Jurkat, Clone E6-1 (cell line): ENCODE data around the gene FLOT2.
"Not testable (repeated sequence)": the region's sequence is repeated elsewhere in the genome, so short reads cannot be mapped to it uniquely, and the experiment has no call there.

Experiments
- DNase-seq: peaks from one replicate; pipeline ENCODE4 v3.0.0-alpha.2; 2011; ENCODE audit warnings: low read depth, low spot score
- H3K4me3 ChIP-seq: 2 replicates; pipeline ENCODE4 v1.5.1; 2011; ENCODE audit warnings: mild to moderate bottlenecking, low read length, control low read depth, moderate library complexity

The FLOT2 gene

DNA sequence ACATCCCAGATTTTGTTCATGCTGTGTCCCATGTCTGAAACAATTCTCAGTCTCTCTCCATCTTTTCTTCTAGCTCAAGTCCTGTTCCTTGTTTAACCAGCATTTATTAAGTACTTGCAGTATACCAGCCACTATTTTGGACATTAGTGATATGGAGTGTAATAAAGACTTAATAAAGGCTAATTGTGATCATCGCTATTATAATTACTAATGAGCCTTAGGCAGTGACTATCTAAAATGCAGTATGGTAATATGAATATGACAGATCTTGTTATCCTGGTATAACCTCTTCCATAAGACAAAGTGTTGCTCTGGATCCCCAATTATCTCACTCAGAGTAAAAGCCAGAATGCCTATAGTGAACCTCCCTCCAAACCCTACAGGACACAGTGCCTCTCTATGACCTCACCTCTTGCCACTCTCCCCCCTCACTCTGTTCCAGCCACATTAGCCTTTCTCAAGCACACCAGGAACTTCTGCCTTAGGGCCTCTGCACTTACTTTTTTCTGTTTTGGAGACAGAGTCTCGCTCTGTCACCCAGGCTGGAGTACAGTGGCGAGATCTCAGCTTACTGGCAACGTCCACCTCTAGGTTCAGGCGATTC, 1.8 kb upstream of the FLOT2 start:
- H3K4me3 ChIP-seq, result no peak overlapping the region
- no peak for DNase-seq

DNA sequence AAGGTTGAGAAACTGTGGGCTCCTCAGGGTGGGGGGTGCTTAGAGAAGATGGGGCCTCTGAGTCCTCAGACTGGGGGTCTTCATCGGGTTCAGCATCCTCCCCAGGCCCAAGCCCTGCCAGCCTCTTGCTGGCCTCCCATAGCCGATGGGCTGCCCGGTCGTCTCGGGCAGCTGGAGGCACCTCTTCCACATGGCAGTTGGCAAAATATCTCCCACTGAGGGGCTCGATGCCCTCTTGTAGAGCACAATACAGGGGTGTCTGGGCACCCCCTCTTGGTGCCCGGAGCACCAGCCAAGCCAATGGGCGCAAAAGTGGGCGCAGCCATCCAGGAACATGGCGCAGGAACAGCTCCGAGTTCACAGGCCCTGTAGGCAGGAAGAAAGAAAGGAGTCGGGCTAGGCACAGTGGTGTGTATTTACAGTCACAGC, 1.0 kb upstream of the FLOT2 start:
- no peak overlapping the region for H3K4me3 ChIP-seq
- no peak for DNase-seq

DNA sequence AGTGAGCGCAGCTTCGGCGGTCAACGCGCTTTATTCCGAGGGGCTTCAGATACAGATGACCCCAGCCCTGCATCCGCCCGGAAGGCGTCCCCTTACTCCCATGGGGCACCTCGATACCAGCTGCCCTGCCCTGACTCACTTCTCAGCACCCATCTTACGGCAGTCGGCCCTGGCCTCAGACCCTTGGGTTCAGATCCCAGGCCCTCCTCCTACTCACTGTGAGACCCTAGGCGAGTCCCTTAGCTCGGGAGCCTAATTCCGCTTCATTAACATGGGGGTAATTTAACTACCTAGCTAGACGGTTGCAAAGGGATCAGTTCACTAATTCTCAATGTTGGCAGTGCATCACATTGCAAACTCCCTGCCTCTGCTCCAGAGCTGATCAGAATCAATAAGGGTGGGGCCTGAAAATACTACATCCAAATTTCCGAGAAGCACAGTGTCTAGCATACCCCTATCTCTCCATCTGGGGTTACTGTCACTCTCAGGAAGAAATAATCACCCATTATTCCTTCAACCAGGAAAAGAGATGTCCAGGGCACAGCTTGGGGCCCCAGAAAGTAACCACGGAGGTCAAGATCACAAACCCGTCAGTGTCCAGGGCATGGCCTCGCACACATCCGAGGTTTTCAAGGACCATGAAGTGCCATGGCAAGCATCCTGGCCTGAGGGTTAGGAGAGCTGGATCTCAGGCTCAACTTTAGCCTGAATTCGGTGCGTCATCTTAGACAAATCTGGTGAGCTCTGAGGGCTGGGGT, 415 bp upstream of the FLOT2 start:
- no peak for DNase-seq
- H3K4me3 ChIP-seq, result peak overlapping the region; percentile 77

DNA sequence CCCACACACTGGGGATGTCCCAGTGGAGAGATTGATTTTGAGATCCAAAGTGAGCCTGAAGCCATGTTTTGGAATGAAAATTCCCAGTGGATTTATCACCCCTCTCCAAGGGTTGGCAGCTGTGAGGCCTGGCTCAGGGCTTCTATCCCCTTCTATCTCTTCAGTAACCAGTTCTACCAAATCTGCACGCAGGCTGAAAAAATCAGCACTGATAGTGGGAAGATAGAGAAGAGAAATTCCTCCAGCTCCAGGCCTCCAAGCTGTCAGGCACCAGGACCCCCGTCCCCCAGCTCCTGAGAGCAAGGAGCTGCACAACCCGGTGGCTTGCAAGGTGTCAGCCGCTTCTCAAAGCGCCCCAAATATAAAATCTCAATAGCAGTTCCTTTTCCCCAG, 1.0 kb downstream of the FLOT2 start:
- peak overlapping the region; percentile 77 for H3K4me3 ChIP-seq
- no peak for DNase-seq

DNA sequence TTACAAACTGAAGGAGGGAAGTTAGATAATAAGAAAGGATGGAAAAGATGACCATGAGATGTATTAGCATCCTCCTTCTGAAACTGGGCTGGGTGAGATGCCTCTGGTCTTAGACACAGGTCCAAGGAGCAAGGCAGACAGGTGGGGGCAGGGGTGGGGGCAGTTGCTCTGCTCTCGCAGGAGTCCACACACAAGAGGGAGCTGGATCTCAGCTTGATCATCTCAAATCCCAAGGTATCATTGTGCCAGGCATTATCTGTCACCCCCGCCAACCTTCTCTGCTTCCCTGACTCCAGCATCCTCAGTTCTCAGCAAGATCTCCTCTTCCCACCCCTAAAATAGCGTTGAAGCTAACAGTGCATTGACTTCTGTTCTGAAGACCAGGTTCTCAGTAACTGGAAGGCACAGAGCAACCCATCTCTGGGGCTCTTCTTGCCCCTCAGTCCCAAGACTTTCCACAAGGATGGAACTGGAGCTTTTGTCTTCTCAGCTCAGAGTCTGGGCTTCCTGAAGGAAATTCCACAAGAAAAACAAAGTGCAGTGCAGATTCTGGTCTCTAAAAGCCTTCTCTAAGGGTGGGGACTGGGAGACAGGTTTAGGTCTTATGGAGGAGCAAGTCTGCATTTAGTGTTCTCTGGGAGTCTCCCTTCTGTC, 1.6 kb downstream of the FLOT2 start:
- H3K4me3 ChIP-seq, result no peak overlapping the region; the same call in 1 of the 2 replicates
- DNase-seq, result no peak

DNA sequence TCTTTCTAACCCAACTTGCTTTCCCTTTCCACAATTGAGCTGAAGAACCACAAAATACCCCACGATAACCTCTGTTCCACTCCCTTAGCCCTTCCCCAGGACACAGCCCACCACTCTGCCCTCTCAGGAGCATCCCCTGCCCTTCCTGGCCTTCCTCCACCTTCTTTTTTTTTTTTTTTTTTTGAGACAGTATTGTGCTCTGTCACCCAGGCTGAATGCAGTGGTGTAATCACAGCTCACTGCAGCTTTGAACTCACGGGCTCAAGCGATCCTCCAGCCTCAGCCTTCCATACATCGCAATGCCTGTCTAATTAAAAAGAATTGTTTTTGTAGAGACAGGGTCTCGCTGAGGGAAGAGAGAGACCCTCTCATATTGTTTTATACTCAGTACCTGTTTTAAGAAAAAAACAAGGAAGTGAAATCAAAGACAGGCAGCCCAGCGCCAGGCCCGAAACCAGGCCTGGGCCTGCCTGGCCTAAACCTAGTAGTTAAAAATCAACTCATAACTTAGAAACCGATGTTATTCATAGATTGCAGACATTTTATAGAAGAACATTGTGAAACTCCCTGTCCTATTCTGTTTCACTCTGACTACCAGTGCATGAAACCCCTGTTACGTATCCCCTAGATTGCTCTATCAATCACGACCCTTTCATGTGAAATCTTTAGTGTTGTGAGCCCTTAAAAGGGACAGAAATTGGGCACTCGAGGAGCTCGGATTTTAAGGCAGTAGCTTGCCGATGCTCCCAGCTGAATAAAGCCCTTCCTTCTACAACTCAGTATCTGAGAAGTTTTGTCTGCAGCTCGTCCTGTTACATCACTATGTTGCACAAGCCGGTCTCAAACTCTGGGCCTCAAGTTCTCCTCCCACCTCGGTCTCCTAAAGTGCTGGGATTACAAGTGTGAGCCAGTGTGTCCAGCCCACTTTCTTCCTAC, 4.0 kb downstream of the FLOT2 start:
- H3K4me3 ChIP-seq, DNase-seq: not testable (repeated sequence)

DNA sequence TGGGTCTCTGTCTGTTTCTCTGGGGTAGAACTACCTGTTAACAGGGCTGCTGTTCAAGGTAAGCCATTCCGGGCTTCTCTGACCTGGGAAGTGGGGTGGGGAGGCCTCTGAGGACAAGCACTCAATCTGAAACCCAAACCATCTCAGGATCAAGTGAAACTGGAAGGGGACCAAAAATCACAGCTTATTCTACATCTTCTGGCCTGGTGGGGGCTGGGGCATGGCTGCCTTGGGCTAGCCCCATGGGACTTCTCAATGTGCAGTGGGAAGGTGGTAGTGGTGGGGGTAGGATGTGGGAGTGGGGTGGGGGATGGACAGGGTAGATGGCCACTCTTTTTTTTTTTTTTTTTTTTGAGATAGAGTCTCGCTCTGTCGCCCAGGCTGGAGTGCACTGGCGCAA, 5.5 kb downstream of the FLOT2 start:
- no peak for DNase-seq
- H3K4me3 ChIP-seq, result no peak overlapping the region

DNA sequence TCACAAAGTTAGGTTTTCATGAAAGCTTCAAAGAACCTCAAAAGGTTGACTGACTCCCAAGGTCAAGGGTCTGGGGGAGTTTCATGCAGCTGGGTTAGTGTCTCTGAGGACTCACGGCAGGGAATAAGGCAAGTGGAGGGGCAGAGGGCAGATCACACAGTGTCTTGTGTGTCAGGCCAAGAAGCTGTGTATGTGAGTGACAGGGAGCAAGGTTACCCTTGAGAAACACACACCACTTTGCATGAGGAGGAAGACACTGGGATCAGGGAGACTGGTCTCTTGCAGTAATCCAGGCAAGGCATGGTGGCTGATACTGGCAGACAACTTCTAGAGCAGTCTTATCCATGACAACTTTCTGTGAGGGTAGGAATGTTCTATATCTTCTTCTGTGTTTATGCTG, 6.3 kb downstream of the FLOT2 start:
- no peak overlapping the region for H3K4me3 ChIP-seq
- DNase-seq, result no peak

DNA sequence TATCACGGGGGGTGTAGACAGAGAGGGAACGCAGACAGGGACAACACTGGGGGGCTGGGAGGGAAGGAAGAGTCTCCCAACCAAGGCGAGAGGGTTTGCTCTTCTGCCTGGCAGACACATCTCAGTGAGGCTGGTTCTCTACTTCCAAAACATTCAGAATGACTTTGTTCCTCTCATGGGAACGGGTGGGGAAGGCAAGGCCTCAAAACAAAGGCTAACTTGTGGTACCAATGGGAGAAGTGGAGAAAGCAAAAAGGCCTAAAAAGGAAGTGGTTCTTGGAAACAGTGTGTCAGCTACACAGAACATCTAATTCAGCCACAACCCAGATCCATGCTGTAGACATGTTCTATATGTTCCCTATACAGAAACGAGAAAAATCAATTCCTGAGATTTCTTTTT, 7.5 kb downstream of the FLOT2 start:
- DNase-seq, result no peak
- H3K4me3 ChIP-seq, result no peak overlapping the region

DNA sequence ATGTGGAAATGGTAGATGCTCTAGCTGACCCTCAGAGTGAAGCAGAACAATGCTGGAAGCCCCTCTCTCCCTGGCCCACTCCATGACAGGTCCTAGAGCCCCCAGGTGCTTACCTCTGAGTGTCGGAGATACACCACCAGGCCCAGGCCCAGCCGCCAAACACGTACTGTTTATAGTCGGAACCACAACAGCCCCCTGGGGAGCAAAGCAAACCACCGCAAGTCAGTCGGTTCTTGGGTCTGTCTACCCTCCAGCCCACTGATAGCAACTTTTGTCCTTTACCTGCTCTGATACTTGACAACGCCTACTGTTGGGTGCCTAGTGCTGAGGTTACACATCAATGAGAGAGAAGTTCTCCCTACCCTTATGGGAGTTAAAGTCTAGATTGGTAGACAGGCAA, 8.7 kb downstream of the FLOT2 start:
- DNase-seq, result no peak
- no peak overlapping the region for H3K4me3 ChIP-seq

DNA sequence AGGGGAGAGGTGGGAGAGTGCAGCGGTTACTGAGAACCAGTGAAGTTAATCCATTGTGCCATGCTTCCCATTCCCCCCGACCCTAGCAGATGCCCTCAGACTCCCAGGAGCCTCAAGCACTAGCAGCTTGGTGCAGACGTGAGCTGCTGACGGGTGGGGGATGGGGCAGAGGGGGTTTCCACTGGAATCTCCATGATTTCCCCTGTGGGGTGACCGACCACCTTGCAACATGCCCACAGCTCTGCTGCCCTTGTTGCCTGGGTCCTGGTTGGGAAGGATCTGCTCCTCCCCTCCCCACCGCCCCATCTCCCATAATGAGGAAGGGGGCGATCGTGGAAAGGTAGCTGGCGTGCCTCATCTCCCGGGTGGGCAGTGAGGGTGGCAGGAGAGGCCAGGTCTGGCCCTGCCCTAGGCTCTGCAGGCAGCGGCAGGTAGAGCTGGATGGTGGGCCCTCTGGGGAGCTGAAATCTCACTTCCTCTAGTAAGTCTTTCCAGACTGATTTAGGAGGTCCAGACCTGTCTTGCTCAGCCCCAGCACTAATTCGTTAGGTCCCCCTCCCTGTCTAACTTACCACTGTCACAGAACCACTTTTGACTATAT, 9.6 kb downstream of the FLOT2 start:
- no peak for DNase-seq
- no peak overlapping the region for H3K4me3 ChIP-seq

DNA sequence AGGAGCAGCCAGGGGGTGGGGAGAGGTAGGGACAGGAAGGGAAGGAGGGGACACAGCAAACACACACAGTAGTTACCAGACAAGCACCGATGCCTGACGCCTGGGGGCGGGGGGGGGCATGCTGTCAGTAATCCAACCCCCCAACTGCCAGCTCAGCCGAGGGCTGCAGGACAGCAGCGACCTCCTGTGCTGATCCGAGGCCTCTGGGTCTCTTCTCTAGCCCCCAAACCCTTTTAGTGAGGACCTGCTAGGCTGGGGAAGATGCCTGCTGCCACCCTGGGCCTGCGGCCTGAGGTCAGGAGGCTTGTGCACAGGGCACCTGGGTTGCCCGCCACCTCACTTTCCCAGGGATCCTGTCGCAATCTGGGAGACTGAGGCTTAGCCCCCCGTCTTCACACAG, 11.6 kb downstream of the FLOT2 start:
- no peak overlapping the region for H3K4me3 ChIP-seq
- no peak for DNase-seq

DNA sequence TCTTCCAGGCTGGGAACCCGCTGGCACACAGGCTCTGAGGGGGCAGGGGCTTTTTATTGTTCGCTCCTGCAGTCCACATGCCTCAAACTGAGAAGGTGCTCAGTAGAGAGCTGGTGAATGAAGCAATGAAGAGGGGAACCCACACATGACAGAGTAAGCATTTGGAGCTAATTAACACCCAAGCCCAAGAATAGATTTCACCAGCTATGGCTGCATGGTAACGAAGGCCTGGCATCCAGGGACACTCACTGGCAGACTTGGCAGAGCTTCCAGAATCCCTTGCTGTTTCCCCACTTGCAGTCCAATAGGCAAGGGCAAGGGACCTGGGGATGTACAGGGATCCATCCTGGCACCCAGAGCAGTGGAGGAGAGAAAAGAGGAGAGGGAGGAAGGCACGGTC, 12.2 kb downstream of the FLOT2 start:
- no peak for DNase-seq
- no peak overlapping the region for H3K4me3 ChIP-seq

DNA sequence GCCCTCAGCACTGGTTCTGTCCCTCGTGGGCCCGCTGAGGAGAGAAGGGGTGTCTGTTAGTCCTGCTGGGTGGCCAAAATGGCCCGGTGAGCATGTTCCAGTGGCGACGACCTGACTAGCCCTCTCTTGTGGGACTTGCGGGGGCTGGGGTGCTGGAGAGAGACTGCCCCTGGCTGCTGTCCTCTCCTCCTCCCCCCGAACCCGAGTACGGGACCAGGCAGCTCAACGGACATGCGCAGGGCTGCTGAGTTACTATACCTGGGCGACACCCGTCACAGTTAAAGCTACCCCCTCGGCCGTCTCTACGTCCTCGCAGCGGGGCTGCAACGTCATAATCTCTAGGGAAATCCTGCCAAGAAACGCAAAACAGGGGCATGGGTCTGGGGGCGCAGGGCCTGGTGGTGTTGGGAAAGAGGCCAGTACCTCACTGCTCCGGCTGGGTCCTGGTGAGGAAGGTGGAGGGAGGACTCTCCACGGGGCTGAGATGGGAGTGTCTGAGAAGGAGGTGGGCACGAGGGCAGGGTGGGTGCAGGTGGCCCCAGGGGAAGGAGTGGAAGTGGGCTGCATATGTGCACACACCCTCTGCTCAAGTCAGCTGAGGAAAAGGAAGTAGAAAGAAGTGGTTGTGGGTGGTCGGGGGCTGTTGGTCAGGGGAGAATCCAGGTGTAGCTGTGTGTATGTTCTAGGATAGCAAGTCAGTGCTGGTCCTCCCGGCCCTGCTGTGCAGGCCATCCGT, 13.4 kb downstream of the FLOT2 start:
- no peak for DNase-seq
- H3K4me3 ChIP-seq, result no peak overlapping the region

DNA sequence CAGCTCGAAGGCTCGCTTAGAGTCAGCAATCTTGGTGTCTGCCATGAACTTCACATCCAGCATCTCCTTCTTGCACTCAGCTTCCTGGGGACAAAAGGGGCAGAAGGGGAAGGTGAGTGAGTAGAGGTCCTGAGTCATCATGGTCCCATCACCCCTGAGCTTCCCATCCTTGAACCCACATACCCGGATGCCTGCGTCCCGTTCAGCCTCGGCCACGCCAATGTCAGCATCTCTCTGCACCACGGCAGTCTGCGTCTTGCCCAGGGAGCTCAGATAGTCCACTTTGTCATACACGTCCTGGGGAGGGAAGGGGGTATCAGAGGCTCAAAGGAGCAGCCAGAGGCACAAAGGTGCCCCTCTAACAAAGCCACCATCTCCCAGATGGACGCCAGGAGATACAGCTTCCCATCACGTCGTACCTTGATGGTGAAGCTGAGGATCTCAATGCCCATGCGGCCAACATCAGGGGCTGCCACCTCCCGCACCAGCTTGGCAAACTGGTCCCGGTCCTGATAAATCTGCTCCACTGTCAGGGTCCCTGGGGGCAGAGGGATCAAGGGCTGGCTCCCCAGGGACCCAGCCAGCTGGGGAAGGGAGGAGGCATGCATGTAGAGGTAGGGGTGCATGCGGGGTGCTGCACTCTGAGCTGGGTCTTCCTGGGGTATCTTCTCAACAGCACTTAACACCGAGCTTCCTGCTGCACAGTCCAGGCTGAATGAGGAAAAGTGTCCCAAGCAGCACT, 15.2 kb downstream of the FLOT2 start:
- no peak for DNase-seq
- no peak overlapping the region for H3K4me3 ChIP-seq

DNA sequence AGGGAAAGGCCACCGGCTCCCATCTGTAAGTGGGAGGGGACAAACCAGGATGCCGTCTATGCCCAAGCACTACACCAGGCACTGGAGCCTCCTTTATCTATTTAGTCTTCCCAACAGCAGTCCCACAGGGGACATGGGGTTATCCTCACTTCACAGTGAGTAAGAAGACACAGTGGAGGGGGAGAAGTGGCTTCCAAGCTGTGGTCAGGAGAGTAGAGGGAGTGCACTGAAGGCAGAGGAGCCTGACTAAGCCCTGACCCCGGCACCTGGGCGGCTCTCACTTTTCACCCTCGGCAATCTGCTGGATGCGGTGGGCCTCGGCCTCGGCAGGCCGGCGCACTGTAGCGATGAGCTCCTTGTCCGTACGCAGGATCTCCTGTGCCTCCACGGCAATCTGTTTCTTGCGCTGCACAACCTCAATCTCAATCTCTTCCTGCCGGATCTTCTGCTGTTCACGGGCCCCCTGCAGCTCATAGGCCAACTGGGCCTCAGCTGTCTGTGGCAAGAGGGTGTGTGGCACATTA, 15.9 kb downstream of the FLOT2 start:
- H3K4me3 ChIP-seq, result no peak overlapping the region
- no peak for DNase-seq

DNA sequence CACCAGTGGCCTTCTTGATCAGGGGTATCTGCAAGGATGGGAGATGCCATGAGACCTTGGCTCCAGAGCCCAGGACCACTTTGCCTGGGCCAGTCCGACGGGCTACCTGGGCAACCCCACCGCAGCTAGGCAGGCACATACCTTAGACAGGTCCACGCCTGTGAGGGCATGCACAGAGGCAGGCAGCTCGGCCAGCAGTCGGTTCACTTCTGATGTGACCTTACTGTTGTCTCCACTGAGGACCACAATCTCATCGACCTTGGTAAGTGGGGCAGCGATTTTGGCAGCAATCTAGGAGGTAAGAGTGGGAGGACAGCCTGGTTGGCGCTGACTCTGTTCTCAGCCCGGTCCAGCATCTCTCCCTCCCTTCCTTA, 17.0 kb downstream of the FLOT2 start:
- H3K4me3 ChIP-seq, result no peak overlapping the region
- no peak for DNase-seq
